Measurements from ENCODE around the gene SRCIN1.

GRCh38 chr17:38609280-38610031 is 3.7 kb upstream of the SRCIN1 start:
- TF ChIP-seq POLR2A (IDR thresholded peaks at IDR 0.05) (no peak), CTCF (IDR thresholded peaks at IDR 0.05) (no peak), EP300 (IDR thresholded peaks at IDR 0.05) (no peak)
